Ovary (tissue), 9 donors: Measurements from ENCODE around the gene MACC1. TPM values are rescaled to one million over a fixed set of nuclear protein-coding genes. Genes with fewer than 3 reads are reported as not detected.

Experiments
- DNase-seq, 5 donors: peaks; one replicate each; pipeline ENCODE4 v3.0.0-alpha.2; 2019 to 2020
- H3K27ac ChIP-seq, 2 donors: fragments of 200-600 bp; one replicate each; pipeline versions ENCODE4 v1.5.1 to v1.8.0; 2019 to 2022
- H3K27me3 ChIP-seq: fragments of 200-600 bp; one replicate; pipeline ENCODE4 v1.8.0; 2022
- H3K36me3 ChIP-seq: fragments of 200-600 bp; sonication (generic); one replicate; pipeline ENCODE4 v1.5.1; 2019
- H3K4me1 ChIP-seq: one replicate; pipeline ENCODE4 v1.8.1; 2013; ENCODE audit warnings: mild to moderate bottlenecking, moderate library complexity; ENCODE audit not compliant: insufficient read depth
- H3K4me3 ChIP-seq: fragments of 200-600 bp; sonication (generic); one replicate; pipeline ENCODE4 v1.5.1; 2017
- H3K9me3 ChIP-seq, 2 donors: fragments of 200-600 bp in 1 of 2; sonication (generic) in 1 of 2; one replicate each; pipeline versions ENCODE4 v1.5.1 to v1.8.1; 2013 to 2019; ENCODE audit warnings: mild to moderate bottlenecking in 1 of 2, moderate library complexity in 1 of 2
- EP300 ChIP-seq: sonication (generic); formaldehyde crosslinking; IDR thresholded peaks from one replicate; pipeline ENCODE4 v1.6.1; 2017; ENCODE audit warnings: antibody characterized with exemption
- POLR2A ChIP-seq: fragments of 450-650 bp; IDR thresholded peaks from one replicate; pipeline ENCODE4 v1.6.1; 2017; ENCODE audit warnings: antibody characterized with exemption, mild to moderate bottlenecking, moderate library complexity
- WGBS, 3 donors: extraction: QIAGEN DNeasy Blood & Tissue Kit in 1 of 3; methylation state at CpG; one replicate each; pipeline versions ENCODE4 v1.1.5 to v1.1.7; 2013 to 2017; 5-methylcytosine and 5-hydroxymethylcytosine counted together
- intact Hi-C, 4 donors: fragments of 100-400 bp; cut with DNase I; formaldehyde crosslinking; loops; one replicate each; pipeline versions ENCODE4 v1.11.0 to v1.15.1; 2022 to 2023
- polyA plus RNA-seq, 2 donors: library from polyadenylated mRNA; stranded (reverse); fragments of 200-250 nt in 1 of 2; fragments of 350-450 nt in 1 of 2; fragmentation: Illumina TruSeq in 1 of 2; extraction: RNeasy Lipid Tissue Mini Kit (QIAGEN cat#74804) in 1 of 2; gene quantifications; one replicate each; pipeline ENCODE4 v1.2.3, GENCODE V29; 2013 to 2014
- total RNA-seq, 7 donors: library from RNA; depleted of rRNA in 2 of 7; stranded (reverse); fragments of >200 nt in 2 of 7; fragmentation: NEBNext Ultra II Directional in 3 of 7; extraction: Animal tissue kit (Norgen Biotek cat#: 25700) in 3 of 7; gene quantifications; one replicate each; pipeline versions ENCODE4 v1.1.0 to v1.2.4, GENCODE V29; 2016 to 2023
- TF ChIP-seq, protein P1 (sequence below), 3 donors: fragments of 450-650 bp in 2 of 3; fragments of 200-600 bp in 1 of 3; IDR thresholded peaks; one replicate each; pipeline versions ENCODE4 v1.5.1 to v1.8.0; 2016 to 2022; ENCODE audit warnings: antibody characterized with exemption in 3 of 3, mild to moderate bottlenecking in 1 of 3
- donor health status: DM: no; HTN: no; CAD: no; lungs with moderate emphysema.
- donor health status: DM: no; HTN: no; CAD: no.
- donor health status: Bipolar disorder and iron deficiency.
- donor health status: DM: yes; HTN: yes; CAD: no.
- donor health status: DM: no; HTN: no; CAD: no.
- donor health status: DM: yes; HTN: yes; CAD: no.

Gene MACC1
- total and polyA plus RNA-seq, 9 donors, result 0.05 to 3.5 (median 0.33) TPM; not detected in 2

DNA sequence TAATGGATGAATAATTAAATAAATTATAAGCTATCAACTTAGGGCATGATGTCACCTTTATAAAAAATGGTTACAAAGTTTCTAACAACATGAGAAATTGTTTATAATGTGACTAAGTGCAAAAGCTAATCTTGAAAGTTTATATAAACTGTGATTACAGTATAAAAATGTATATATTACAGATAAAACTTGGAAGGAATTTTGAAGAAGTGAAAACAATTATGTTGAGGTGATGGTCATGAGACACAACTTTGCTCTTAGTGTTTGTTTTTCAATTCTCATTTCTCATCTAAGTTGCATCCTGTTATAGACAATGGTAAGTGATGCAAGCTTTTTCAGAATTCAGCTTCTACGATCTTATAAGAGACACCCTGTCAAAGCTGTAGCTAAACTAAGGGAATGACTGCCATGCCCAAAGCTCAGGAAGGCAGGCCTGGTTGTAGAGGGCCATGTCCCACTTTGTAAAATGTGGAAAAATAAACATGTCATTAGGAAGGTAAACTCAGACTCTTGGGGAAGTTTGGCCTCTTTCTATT lies 23.9 kb downstream of the MACC1 start:
- WGBS, 3 donors, result 70 to 83% (median 78%) methylated on average over 1 of the region's 1 CpG
- intact Hi-C loops, result loop anchor here in 1 of 4 donors (10.0 kb wide), 1 partner anchor 449 kb away; no protein-coding TSS in a partner anchor

GRCh38 chr7:20191391-20191869 lies 25.8 kb downstream of the MACC1 start:
- H3K27ac ChIP-seq, result no peak overlapping the region
- no peak for DNase-seq
- no peaks in the 10 kb centered on the region for H3K27me3 ChIP-seq
- H3K4me1 ChIP-seq, result peaks cover 2% of the 10 kb centered on the region
- TF ChIP-seq, protein P1, sequence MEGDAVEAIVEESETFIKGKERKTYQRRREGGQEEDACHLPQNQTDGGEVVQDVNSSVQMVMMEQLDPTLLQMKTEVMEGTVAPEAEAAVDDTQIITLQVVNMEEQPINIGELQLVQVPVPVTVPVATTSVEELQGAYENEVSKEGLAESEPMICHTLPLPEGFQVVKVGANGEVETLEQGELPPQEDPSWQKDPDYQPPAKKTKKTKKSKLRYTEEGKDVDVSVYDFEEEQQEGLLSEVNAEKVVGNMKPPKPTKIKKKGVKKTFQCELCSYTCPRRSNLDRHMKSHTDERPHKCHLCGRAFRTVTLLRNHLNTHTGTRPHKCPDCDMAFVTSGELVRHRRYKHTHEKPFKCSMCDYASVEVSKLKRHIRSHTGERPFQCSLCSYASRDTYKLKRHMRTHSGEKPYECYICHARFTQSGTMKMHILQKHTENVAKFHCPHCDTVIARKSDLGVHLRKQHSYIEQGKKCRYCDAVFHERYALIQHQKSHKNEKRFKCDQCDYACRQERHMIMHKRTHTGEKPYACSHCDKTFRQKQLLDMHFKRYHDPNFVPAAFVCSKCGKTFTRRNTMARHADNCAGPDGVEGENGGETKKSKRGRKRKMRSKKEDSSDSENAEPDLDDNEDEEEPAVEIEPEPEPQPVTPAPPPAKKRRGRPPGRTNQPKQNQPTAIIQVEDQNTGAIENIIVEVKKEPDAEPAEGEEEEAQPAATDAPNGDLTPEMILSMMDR (IDR thresholded peaks at IDR 0.05), result no peak
- TF ChIP-seq EP300 (no peak), POLR2A (no peak)
- intact Hi-C loops, result loop anchor here in 1 of 4 donors (10.0 kb wide), 1 partner anchor 447 kb away; no protein-coding TSS in a partner anchor
- H3K9me3 ChIP-seq, result no peaks in the 10 kb centered on the region
- WGBS, 3 donors, result 86 to 92% (median 91%) methylated on average over 11 of the region's 11 CpGs
- no peaks in the 10 kb centered on the region for H3K36me3 ChIP-seq
- no peak overlapping the region for H3K4me3 ChIP-seq

More for the DNA sequence above, 23.9 kb downstream of the MACC1 start:
- Histone ChIP-seq H3K27ac (no peak overlapping the region), H3K36me3 (no peaks in the 10 kb centered on the region), H3K4me3 (no peak overlapping the region), H3K4me1 (peaks cover 2% of the 10 kb centered on the region), H3K9me3 (no peaks in the 10 kb centered on the region), H3K27me3 (no peaks in the 10 kb centered on the region)
- TF ChIP-seq POLR2A, result no peak
- no peak for TF ChIP-seq EP300
- TF ChIP-seq, protein P1 (IDR thresholded peaks at IDR 0.05), result no peak
- no peak for DNase-seq

- no peak for TF ChIP-seq EP300
- no peak for TF ChIP-seq POLR2A
- TF ChIP-seq, protein P1 (IDR thresholded peaks at IDR 0.05), result no peak
- intact Hi-C loops, result loop anchor here in 1 of 4 donors (10.0 kb wide), 1 partner anchor 446 kb away; no protein-coding TSS in a partner anchor
- no peaks in the 10 kb centered on the region for H3K27me3 ChIP-seq
- no peaks in the 10 kb centered on the region for H3K36me3 ChIP-seq
- H3K27ac ChIP-seq, result no peak overlapping the region
- WGBS, 3 donors, result 6 to 9% (median 8%) methylated on average over 2 of the region's 2 CpGs
- no peak overlapping the region for H3K4me3 ChIP-seq
- H3K4me1 ChIP-seq, result peaks cover 2% of the 10 kb centered on the region
- no peak for DNase-seq
- H3K9me3 ChIP-seq, result no peaks in the 10 kb centered on the region
Observed at GRCh38 chr7:20190560-20191390, 26.4 kb downstream of the MACC1 start.

GRCh38 chr7:20189852-20190251 lies 27.3 kb downstream of the MACC1 start:
- no peaks in the 10 kb centered on the region for H3K9me3 ChIP-seq

More at GRCh38 chr7:20189852-20190251, 27.3 kb downstream of the MACC1 start:
- Histone ChIP-seq H3K4me1 (peaks cover 2% of the 10 kb centered on the region), H3K4me3 (no peak overlapping the region), H3K27ac (no peak overlapping the region), H3K36me3 (no peaks in the 10 kb centered on the region), H3K27me3 (no peaks in the 10 kb centered on the region)
- TF ChIP-seq POLR2A (no peak), EP300 (no peak)
- TF ChIP-seq, protein P1 (IDR thresholded peaks at IDR 0.05), result no peak
- intact Hi-C loops, result loop anchor here in 1 of 4 donors (10.0 kb wide), 1 partner anchor 445 kb away; no protein-coding TSS in a partner anchor
- DNase-seq, result no peak
